Spleen (tissue), 7 donors: ENCODE data around the gene CACNA2D4.

ENCODE experiments used
- POLR2A ChIP-seq, 3 donors: fragments of 450-650 bp; IDR thresholded peaks; one replicate each; pipeline ENCODE4 v1.5.1; 2017; ENCODE audit warnings: antibody characterized with exemption in 3 of 3, mild to moderate bottlenecking in 1 of 3
- TF ChIP-seq, protein P1 (sequence below), 11 experiments: fragments of 200-600 bp in 7 of 11; fragments of 450-650 bp in 4 of 11; sonication (generic) in 4 of 11; IDR thresholded peaks in 8 of 11; conservative IDR thresholded peaks in 3 of 11; 1 replicate in 7 of 11; 2 replicates in 4 of 11; pipeline versions ENCODE4 v1.4.0 to v1.8.0; 2016 to 2021; ENCODE audit warnings: antibody characterized with exemption in 11 of 11, inconsistent platforms in 4 of 11, mild to moderate bottlenecking in 1 of 11
- donor health status: DM: no; HTN: no; CAD: no; lungs with moderate emphysema.
- donor health status: DM: no; HTN: no; CAD: no.
- donor health status: DM: no; HTN: no; CAD: no.

DNA sequence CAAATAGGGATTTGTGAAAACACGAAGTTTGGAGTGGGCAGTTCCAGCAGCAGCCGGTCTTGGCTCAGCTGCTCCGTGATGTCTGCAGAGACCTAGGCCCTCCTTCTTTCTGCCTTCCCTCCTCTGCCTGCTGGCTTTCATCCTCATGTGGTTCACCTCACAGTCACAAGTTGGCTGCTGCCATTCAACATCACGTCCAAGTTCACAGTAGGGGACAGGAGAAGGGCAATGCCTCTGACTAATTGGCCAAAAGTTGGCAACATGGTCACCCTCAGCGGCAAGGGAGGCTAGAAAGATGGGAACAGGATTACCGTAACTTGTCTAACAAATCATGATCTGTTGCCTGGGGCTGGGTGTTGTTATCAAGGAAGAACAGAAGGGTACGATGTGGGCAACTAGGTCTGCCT is 7.8 kb upstream of the CACNA2D4 start:
- TF ChIP-seq, protein P1, sequence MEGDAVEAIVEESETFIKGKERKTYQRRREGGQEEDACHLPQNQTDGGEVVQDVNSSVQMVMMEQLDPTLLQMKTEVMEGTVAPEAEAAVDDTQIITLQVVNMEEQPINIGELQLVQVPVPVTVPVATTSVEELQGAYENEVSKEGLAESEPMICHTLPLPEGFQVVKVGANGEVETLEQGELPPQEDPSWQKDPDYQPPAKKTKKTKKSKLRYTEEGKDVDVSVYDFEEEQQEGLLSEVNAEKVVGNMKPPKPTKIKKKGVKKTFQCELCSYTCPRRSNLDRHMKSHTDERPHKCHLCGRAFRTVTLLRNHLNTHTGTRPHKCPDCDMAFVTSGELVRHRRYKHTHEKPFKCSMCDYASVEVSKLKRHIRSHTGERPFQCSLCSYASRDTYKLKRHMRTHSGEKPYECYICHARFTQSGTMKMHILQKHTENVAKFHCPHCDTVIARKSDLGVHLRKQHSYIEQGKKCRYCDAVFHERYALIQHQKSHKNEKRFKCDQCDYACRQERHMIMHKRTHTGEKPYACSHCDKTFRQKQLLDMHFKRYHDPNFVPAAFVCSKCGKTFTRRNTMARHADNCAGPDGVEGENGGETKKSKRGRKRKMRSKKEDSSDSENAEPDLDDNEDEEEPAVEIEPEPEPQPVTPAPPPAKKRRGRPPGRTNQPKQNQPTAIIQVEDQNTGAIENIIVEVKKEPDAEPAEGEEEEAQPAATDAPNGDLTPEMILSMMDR (IDR thresholded peaks at IDR 0.05 in 8 of 11, conservative IDR thresholded peaks at IDR 0.05 in 3 of 11): no peak
- no peak for TF ChIP-seq POLR2A (IDR thresholded peaks at IDR 0.05)
